Large intestine (tissue), 3 donors: ENCODE measurements around the gene UCHL5. TPM values are rescaled to one million over a fixed set of nuclear protein-coding genes. Genes with fewer than 3 reads are reported as not detected.
"Not testable (repeated sequence)": the region's sequence is repeated elsewhere in the genome, so short reads cannot be mapped to it uniquely, and the experiment has no call there.

Experiments
- DNase-seq, 2 donors: peaks; one replicate each; pipeline versions ENCODE4 v3.0.0 to v3.0.0-alpha.2; 2013
- H3K27ac ChIP-seq: one replicate; pipeline ENCODE4 v1.5.1; 2013; ENCODE audit warnings: low read length
- H3K27me3 ChIP-seq: 2 replicates; pipeline ENCODE4 v1.6.1; 2013; ENCODE audit warnings: low read length; ENCODE audit not compliant: control insufficient read depth, insufficient read depth
- H3K36me3 ChIP-seq: 2 replicates; pipeline ENCODE4 v1.6.1; 2013; ENCODE audit warnings: low read length; ENCODE audit not compliant: control insufficient read depth, insufficient read depth
- H3K4me1 ChIP-seq: one replicate; pipeline ENCODE4 v1.6.1; 2013; ENCODE audit warnings: low read length; ENCODE audit not compliant: control insufficient read depth, insufficient read depth
- H3K4me3 ChIP-seq: one replicate; pipeline ENCODE4 v1.5.1; 2013; ENCODE audit warnings: low read length
- H3K9me3 ChIP-seq: one replicate; pipeline ENCODE4 v1.6.1; 2013; ENCODE audit warnings: mild to moderate bottlenecking, low read depth, low read length, moderate library complexity; ENCODE audit not compliant: control insufficient read depth
- WGBS: methylation state at CpG from one replicate; pipeline ENCODE4 v1.1.5; 2013; ENCODE audit warnings: low lambda C conversion rate; ENCODE audit not compliant: insufficient coverage; 5-methylcytosine and 5-hydroxymethylcytosine counted together
- polyA plus RNA-seq: library from polyadenylated mRNA; unstranded; fragments of 120-200 nt; gene quantifications from one replicate; pipeline ENCODE4 v1.2.1, GENCODE V29; 2013

The UCHL5 gene
- polyA plus RNA-seq, 1 donor = 32.7 TPM

GRCh38 chr1:193013005-193013404 is 46.2 kb downstream of the UCHL5 start:
- Histone ChIP-seq H3K27me3 (no peaks in the 10 kb centered on the region), H3K4me3 (no peak overlapping the region), H3K4me1 (peaks cover 19% of the 10 kb centered on the region), H3K36me3 (peaks cover 2% of the 10 kb centered on the region), H3K9me3 (no peaks in the 10 kb centered on the region), H3K27ac (no peak overlapping the region)
- whole genome bisulfite sequencing = no CpG with 5 or more reads among the region's 2 CpGs
- no peak for DNase-seq

- DNase-seq = peak in 1 of 2 donors; percentile 38
- WGBS = no CpG with 5 or more reads among the region's 1 CpG
- H3K36me3 ChIP-seq = peaks cover 2% of the 10 kb centered on the region
Observed at GRCh38 chr1:193011406-193011805, 47.8 kb downstream of the UCHL5 start.

GRCh38 chr1:193009501-193009900 is 49.7 kb downstream of the UCHL5 start:
- Histone ChIP-seq H3K27me3 (no peaks in the 10 kb centered on the region), H3K27ac (peak overlapping the region; percentile 53), H3K4me1 (peaks cover 27% of the 10 kb centered on the region), H3K4me3 (no peak overlapping the region), H3K9me3 (no peaks in the 10 kb centered on the region), H3K36me3 (no peaks in the 10 kb centered on the region)
- peak; percentile 26 to 63 for DNase-seq
- no CpG with 5 or more reads among the region's 3 CpGs for WGBS

More at GRCh38 chr1:193011406-193011805, 47.8 kb downstream of the UCHL5 start:
- Histone ChIP-seq H3K27me3 (no peaks in the 10 kb centered on the region), H3K4me3 (no peak overlapping the region), H3K9me3 (no peaks in the 10 kb centered on the region), H3K27ac (no peak overlapping the region), H3K4me1 (peaks cover 27% of the 10 kb centered on the region)

- Histone ChIP-seq H3K4me1 (peaks cover 23% of the 10 kb centered on the region), H3K9me3 (no peaks in the 10 kb centered on the region), H3K27ac (no peak overlapping the region), H3K4me3 (no peak overlapping the region), H3K36me3 (no peaks in the 10 kb centered on the region), H3K27me3 (no peaks in the 10 kb centered on the region)
- no peak for DNase-seq
- 100% methylated on average over 2 of the region's 5 CpGs for WGBS
Observed at GRCh38 chr1:193005785-193006184, 53.4 kb downstream of the UCHL5 start.

GRCh38 chr1:192998536-192998935 is 60.6 kb downstream of the UCHL5 start:
- WGBS = no CpG with 5 or more reads among the region's 1 CpG

GRCh38 chr1:192994141-192994540 is 65.0 kb downstream of the UCHL5 start:
- Histone ChIP-seq H3K27ac (no peak overlapping the region), H3K4me3 (no peak overlapping the region), H3K27me3 (no peaks in the 10 kb centered on the region), H3K36me3 (peaks cover 6% of the 10 kb centered on the region), H3K9me3 (no peaks in the 10 kb centered on the region), H3K4me1 (no peaks in the 10 kb centered on the region)
- WGBS = 100% methylated on average over 1 of the region's 7 CpGs
- no peak for DNase-seq

More at GRCh38 chr1:192998536-192998935, 60.6 kb downstream of the UCHL5 start:
- H3K9me3 ChIP-seq = no peaks in the 10 kb centered on the region
- H3K4me3 ChIP-seq = no peak overlapping the region
- peaks cover 6% of the 10 kb centered on the region for H3K36me3 ChIP-seq
- no peak for DNase-seq
- no peaks in the 10 kb centered on the region for H3K27me3 ChIP-seq
- H3K4me1 ChIP-seq = no peaks in the 10 kb centered on the region
- H3K27ac ChIP-seq = no peak overlapping the region

GRCh38 chr1:192993426-192994085 is 65.6 kb downstream of the UCHL5 start:
- Histone ChIP-seq H3K4me1 (no peaks in the 10 kb centered on the region), H3K36me3 (peaks cover 6% of the 10 kb centered on the region), H3K27me3 (no peaks in the 10 kb centered on the region), H3K4me3 (no peak overlapping the region), H3K27ac (no peak overlapping the region), H3K9me3 (no peaks in the 10 kb centered on the region)
- no peak for DNase-seq
- WGBS = 86% methylated on average over 4 of the region's 10 CpGs

GRCh38 chr1:192986748-192987334 is 72.3 kb downstream of the UCHL5 start:
- not testable (repeated sequence) for H3K27ac ChIP-seq, H3K4me3 ChIP-seq, H3K27me3 ChIP-seq, H3K36me3 ChIP-seq, H3K9me3 ChIP-seq, DNase-seq, H3K4me1 ChIP-seq
- WGBS = no CpG with 5 or more reads among the region's 38 CpGs

- Histone ChIP-seq H3K36me3 (no peaks in the 10 kb centered on the region), H3K4me3 (no peak overlapping the region), H3K4me1 (no peaks in the 10 kb centered on the region), H3K27ac (peak overlapping the region; percentile 39), H3K27me3 (no peaks in the 10 kb centered on the region), H3K9me3 (no peaks in the 10 kb centered on the region)
- 80% methylated on average over 1 of the region's 8 CpGs for WGBS
- DNase-seq = peak; percentile 45 to 81
Observed at GRCh38 chr1:192986110-192986747, 72.9 kb downstream of the UCHL5 start.

- Histone ChIP-seq H3K27ac (no peak overlapping the region), H3K4me1 (no peaks in the 10 kb centered on the region), H3K36me3 (no peaks in the 10 kb centered on the region), H3K4me3 (no peak overlapping the region), H3K27me3 (no peaks in the 10 kb centered on the region), H3K9me3 (no peaks in the 10 kb centered on the region)
- no peak for DNase-seq
- WGBS = no CpG with 5 or more reads among the region's 1 CpG
Observed at GRCh38 chr1:192984080-192984479, 75.1 kb downstream of the UCHL5 start.
